Ovary (tissue), 9 donors: ENCODE measurements around the gene SRGAP3. TPM values are rescaled to one million over a fixed set of nuclear protein-coding genes. Genes with fewer than 3 reads are reported as not detected.

Experiments
- DNase-seq, 5 donors: peaks; one replicate each; pipeline ENCODE4 v3.0.0-alpha.2; 2019 to 2020
- H3K27ac ChIP-seq, 2 donors: fragments of 200-600 bp; one replicate each; pipeline versions ENCODE4 v1.5.1 to v1.8.0; 2019 to 2022
- H3K27me3 ChIP-seq: fragments of 200-600 bp; one replicate; pipeline ENCODE4 v1.8.0; 2022
- H3K36me3 ChIP-seq: fragments of 200-600 bp; sonication (generic); one replicate; pipeline ENCODE4 v1.5.1; 2019
- H3K4me1 ChIP-seq: one replicate; pipeline ENCODE4 v1.8.1; 2013; ENCODE audit warnings: mild to moderate bottlenecking, moderate library complexity; ENCODE audit not compliant: insufficient read depth
- H3K4me3 ChIP-seq: fragments of 200-600 bp; sonication (generic); one replicate; pipeline ENCODE4 v1.5.1; 2017
- H3K9me3 ChIP-seq, 2 donors: fragments of 200-600 bp in 1 of 2; sonication (generic) in 1 of 2; one replicate each; pipeline versions ENCODE4 v1.5.1 to v1.8.1; 2013 to 2019; ENCODE audit warnings: mild to moderate bottlenecking in 1 of 2, moderate library complexity in 1 of 2
- CTCF ChIP-seq, 3 donors: fragments of 450-650 bp in 2 of 3; fragments of 200-600 bp in 1 of 3; IDR thresholded peaks; one replicate each; pipeline versions ENCODE4 v1.5.1 to v1.8.0; 2016 to 2022; ENCODE audit warnings: antibody characterized with exemption in 3 of 3, mild to moderate bottlenecking in 1 of 3
- EP300 ChIP-seq: sonication (generic); formaldehyde crosslinking; IDR thresholded peaks from one replicate; pipeline ENCODE4 v1.6.1; 2017; ENCODE audit warnings: antibody characterized with exemption
- POLR2A ChIP-seq: fragments of 450-650 bp; IDR thresholded peaks from one replicate; pipeline ENCODE4 v1.6.1; 2017; ENCODE audit warnings: antibody characterized with exemption, mild to moderate bottlenecking, moderate library complexity
- WGBS, 3 donors: extraction: QIAGEN DNeasy Blood & Tissue Kit in 1 of 3; methylation state at CpG; one replicate each; pipeline versions ENCODE4 v1.1.5 to v1.1.7; 2013 to 2017; 5-methylcytosine and 5-hydroxymethylcytosine counted together
- intact Hi-C, 4 donors: fragments of 100-400 bp; cut with DNase I; formaldehyde crosslinking; loops; one replicate each; pipeline versions ENCODE4 v1.11.0 to v1.15.1; 2022 to 2023
- polyA plus RNA-seq, 2 donors: library from polyadenylated mRNA; stranded (reverse); fragments of 200-250 nt in 1 of 2; fragments of 350-450 nt in 1 of 2; fragmentation: Illumina TruSeq in 1 of 2; extraction: RNeasy Lipid Tissue Mini Kit (QIAGEN cat#74804) in 1 of 2; gene quantifications; one replicate each; pipeline ENCODE4 v1.2.3, GENCODE V29; 2013 to 2014
- total RNA-seq, 7 donors: library from RNA; depleted of rRNA in 2 of 7; stranded (reverse); fragments of >200 nt in 2 of 7; fragmentation: NEBNext Ultra II Directional in 3 of 7; extraction: Animal tissue kit (Norgen Biotek cat#: 25700) in 3 of 7; gene quantifications; one replicate each; pipeline versions ENCODE4 v1.1.0 to v1.2.4, GENCODE V29; 2016 to 2023
- donor health status: DM: no; HTN: no; CAD: no; lungs with moderate emphysema.
- donor health status: DM: no; HTN: no; CAD: no.
- donor health status: Bipolar disorder and iron deficiency.
- donor health status: DM: yes; HTN: yes; CAD: no.
- donor health status: DM: no; HTN: no; CAD: no.
- donor health status: DM: yes; HTN: yes; CAD: no.

SRGAP3 gene
- total and polyA plus RNA-seq, 9 donors = 2.1 to 36.8 (median 13.1) TPM

- DNase-seq = no peak
- no peaks in the 10 kb centered on the region for H3K9me3 ChIP-seq
- no peak overlapping the region for H3K4me3 ChIP-seq
- intact Hi-C loops = no loop called here
- no peak overlapping the region for H3K27ac ChIP-seq
- H3K27me3 ChIP-seq = no peaks in the 10 kb centered on the region
- no peaks in the 10 kb centered on the region for H3K36me3 ChIP-seq
- no peaks in the 10 kb centered on the region for H3K4me1 ChIP-seq
- 93% methylated on average over 7 of the region's 7 CpGs for WGBS, 3 donors
- TF ChIP-seq POLR2A (no peak), CTCF (IDR thresholded peaks at IDR 0.05) (no peak), EP300 (no peak)
These were observed 204.1 kb downstream of the SRGAP3 start for GRCh38 chr3:9045371-9045770.

- Histone ChIP-seq H3K9me3 (no peaks in the 10 kb centered on the region), H3K27me3 (no peaks in the 10 kb centered on the region), H3K27ac (no peak overlapping the region), H3K4me1 (no peaks in the 10 kb centered on the region), H3K36me3 (no peaks in the 10 kb centered on the region), H3K4me3 (no peak overlapping the region)
- 83 to 94% (median 84%) methylated on average over 6 of the region's 6 CpGs for WGBS, 3 donors
- TF ChIP-seq EP300 = no peak
- no peak for TF ChIP-seq POLR2A
- TF ChIP-seq CTCF (IDR thresholded peaks at IDR 0.05) = no peak
- intact Hi-C loops = no loop called here
- no peak for DNase-seq
These were observed 206.4 kb downstream of the SRGAP3 start for GRCh38 chr3:9043063-9043462.

- Histone ChIP-seq H3K36me3 (no peaks in the 10 kb centered on the region), H3K27ac (no peak overlapping the region), H3K27me3 (no peaks in the 10 kb centered on the region), H3K4me1 (peaks cover 6% of the 10 kb centered on the region), H3K4me3 (no peak overlapping the region), H3K9me3 (no peaks in the 10 kb centered on the region)
- no peak for TF ChIP-seq CTCF (IDR thresholded peaks at IDR 0.05)
- TF ChIP-seq EP300 = no peak
- TF ChIP-seq POLR2A = no peak
- WGBS, 3 donors = 85 to 96% (median 95%) methylated on average over 12 of the region's 12 CpGs
- intact Hi-C loops = no loop called here
- no peak for DNase-seq
These were observed 207.8 kb downstream of the SRGAP3 start for GRCh38 chr3:9041626-9042025.

- WGBS, 3 donors = 74 to 96% (median 96%) methylated on average over 2 of the region's 2 CpGs
- no peak for DNase-seq
- no peak overlapping the region for H3K27ac ChIP-seq
- H3K27me3 ChIP-seq = no peaks in the 10 kb centered on the region
- TF ChIP-seq EP300 (no peak), CTCF (IDR thresholded peaks at IDR 0.05) (no peak), POLR2A (no peak)
- H3K9me3 ChIP-seq = no peaks in the 10 kb centered on the region
- H3K4me1 ChIP-seq = peaks cover 6% of the 10 kb centered on the region
- H3K4me3 ChIP-seq = no peak overlapping the region
- no peaks in the 10 kb centered on the region for H3K36me3 ChIP-seq
- intact Hi-C loops = no loop called here
These were observed 208.4 kb downstream of the SRGAP3 start for GRCh38 chr3:9040996-9041395.
